GM19463 (cell line): ENCODE measurements around the gene SELPLG.

Source experiments
- ATAC-seq: cut with Tn5 transposase; IDR thresholded peaks from one replicate; pipeline ENCODE4 v1.9.1; 2021; ENCODE audit warnings: mild to moderate bottlenecking, moderate library complexity; ENCODE audit not compliant: unreplicated experiment

The SELPLG gene

DNA sequence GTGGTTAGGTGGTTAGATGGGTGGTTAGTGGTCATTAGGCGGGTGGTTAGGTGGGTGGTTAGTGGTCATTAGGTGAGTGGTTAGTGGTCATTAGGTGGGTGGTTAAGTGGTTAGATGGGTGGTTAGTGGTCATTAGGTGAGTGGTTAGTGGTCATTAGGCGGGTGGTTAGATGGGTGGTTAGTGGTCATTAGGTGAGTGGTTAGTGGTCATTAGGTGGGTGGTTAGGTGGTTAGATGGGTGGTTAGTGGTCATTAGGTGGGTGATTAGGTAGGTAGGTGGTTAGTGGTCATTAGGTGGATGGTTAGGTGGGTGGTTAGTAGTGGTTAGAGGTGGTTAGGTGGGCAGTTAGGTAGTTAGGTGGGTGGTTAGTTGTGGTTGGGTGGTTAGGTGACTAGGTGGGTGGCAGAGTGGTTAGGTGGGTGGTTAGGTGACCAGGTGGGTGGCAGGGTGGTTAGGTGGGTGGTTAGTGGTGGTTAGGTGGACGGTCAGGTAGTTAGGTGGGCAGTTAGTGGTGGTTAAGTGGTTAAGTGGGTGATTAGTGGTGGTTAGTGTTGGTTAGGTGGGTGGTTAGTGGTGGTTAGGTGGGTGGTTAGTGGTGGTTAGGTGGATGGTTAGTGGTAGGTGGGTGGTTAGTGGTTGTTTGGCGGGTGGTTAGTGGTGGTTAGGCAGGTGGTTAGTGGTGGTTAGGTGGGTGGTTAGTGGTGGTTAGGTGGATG is 27.8 kb downstream of the SELPLG start:
- ATAC-seq = no peak

DNA sequence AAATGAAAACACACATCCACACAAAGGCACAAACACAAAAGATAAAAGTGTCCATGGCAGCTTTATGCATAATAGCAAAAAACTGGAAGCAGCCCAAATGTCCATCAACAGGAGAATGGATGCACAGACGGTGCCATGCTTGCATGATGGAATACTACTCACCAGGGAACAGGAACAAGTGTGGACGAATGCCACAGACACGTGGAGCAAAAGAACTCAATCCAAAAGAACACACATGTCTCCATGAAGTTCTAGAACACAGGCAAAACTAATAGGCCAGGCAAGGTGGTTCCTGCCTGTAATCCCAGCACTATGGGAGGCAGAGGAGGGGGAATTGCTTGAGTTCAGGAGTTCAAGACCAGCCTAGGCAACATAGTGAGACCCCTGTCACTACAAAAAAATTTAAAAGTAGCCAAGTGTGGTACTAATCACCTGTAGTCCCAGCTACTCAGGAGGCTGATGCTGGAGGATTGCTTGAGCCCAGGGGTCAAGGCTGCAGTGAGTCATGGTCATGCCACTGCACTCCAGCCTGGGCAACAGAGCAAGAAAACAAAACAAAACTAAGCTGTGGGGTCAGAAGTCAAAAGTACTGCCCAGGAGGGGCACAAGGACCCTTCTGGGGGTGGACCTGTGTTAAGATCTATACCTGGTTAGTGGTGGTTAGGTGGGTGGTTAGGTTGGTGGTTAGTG is 28.5 kb downstream of the SELPLG start:
- no peak for ATAC-seq

DNA sequence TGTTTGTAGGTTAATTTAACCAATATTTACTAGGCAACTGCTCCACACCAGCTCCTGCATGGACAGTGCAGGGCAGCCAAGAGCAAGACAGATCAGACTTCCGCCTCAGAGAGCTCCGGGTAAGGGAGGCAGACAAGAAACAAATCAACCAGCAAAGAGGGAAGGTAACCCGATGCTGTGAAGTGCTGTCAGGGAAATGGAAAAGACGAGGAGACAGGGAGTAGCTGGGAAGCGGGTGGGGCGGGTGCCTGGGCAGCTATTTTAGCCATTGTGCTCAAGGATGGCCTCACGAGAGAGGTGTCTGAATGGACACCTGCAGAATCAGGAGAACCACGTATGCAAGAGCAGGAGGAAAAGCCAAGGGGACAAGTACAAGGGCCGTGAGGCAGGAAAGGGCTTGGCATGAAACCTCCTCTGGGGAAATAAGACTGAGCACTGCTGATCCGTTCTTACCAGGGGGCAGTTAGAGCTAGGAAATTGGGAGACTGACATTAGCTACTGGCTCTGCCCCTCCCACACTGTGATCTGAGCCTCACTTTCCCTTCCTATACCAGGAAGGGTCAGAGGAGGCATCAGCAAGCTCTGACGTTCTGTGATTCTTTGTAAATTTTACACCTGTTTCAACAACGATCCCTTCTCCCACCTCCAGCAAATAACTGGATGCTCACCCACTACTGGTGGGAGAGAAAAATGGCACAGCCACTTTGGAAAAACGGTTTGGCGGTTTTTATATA is 29.3 kb downstream of the SELPLG start:
- no peak for ATAC-seq

DNA sequence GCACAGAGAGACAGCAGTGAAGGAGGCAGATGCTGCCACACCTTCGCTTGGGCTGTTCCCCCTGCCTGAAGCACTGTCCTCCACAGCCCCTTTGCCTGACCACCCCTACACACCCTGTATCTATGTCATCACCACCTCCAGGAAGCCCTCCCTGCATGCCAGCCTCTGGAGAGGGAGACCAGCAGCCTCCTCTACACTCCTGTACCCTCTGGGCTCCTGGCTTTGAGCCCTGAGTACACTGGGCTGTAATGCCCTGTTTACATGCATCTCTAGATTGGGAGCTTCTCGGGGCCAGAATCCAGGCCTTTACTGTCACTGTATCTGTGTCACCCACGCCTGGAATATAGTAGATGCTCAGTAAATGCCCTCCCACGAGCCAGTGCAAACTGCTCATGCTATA is 30.0 kb downstream of the SELPLG start:
- no peak for ATAC-seq

DNA sequence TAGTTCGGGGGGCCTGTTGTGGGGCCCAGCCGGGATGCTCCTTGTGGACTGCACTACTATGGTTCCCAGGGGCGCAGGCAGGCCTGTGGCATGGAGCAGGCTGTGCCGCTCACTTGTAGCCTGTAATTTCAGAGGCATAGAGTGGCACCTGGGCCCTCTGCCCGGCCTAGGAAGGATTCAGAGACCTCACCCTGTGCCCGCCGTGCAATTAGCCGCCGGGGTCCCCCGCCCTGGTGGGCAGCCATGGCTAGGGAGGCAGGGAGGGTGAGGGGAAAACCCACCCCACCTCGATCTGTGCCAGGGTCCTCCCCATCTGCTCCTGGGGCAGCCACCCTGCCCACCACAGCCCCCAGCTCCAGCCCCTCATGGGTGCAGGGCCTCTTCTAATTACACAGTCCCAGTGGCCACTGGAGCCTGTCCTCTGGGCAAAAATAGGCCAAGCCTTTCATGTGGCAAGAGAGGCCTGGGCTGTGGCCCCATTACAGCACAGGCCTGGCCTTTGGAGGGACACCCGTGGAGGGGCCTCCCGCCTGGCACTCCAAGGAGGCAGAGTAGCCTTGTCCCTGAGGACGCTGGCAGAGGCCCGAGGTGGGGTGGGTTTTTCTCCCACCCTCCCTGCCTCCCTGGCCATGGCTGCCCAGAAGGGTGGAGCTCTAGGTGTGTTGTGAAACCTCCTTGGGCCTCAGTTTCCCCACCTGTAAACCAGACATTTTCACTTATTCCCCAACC is 30.6 kb downstream of the SELPLG start:
- ATAC-seq = no peak

DNA sequence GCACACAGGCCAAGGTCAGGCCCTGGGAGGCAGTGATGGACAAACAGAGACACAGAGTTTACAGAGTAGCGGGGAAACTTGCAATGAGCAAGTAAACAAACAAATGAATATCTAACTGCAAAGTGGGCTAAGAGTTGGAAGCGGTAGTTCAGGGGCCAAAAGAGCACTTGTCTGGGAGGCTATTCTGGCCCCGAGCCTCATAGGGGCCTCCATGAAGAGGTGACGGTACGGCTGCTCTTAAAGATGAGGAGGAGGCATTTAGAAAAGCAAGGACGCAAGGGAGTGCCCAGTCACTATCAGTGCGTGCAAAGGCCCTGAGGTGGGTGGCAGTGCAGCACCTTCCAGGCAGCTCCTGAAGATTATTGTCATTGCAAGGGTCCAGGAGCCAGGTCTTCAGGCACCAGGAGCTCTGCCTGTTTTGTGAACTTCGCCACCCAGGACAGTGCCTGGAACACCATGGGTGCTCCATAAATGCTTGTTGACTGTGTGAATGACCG is 31.4 kb downstream of the SELPLG start:
- ATAC-seq = no peak

DNA sequence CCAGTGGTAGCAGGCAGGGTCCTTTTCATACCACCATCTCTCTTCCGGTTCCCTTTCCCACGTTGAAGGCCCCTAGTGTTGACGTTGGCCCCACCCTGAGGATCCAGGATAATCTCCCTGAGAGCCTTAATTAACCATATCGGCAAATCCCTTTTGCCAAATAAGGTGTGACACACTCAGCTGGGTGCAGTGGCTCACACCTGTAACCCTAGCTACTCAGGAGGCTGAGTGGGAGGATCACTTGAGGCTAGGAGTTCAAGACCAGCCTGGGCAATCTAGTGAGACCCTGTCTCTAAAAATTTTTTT is 33.0 kb downstream of the SELPLG start:
- ATAC-seq = no peak

DNA sequence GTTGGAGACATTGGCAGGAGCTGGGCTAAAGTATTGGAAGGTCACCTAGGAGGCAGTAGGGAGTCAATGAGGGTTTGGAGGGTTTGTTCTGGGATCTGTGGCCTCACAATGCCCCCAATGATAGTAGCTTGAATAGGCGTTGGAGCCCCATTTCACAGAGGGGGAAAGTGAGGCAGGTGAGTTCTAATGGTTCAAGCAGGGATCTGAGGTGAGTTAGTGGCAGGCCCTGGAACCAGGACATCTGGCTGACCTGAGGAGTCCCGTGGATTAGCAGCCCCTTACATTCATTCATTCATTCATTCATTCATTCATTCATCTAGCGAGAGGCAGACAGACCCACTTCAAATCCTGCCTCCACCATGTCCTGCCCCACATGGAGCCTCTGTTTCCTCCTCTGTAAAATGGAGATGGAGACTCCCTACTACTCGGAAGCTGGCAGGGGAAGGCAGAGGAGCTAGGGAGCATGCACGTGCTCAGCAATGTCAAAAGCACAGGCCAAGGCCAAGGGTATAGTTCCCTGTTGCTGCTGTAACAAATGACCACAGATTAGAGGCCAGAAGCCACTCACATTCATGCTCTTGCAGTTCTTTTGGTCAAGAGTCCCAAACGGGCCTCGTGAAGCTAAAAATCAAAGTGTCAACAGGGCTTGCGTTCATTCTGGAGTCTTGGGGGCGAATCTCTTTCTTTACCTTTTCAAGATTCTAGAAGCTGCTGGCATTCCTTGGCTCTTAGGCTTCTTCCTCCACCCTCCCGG is 33.6 kb downstream of the SELPLG start:
- ATAC-seq = no peak

DNA sequence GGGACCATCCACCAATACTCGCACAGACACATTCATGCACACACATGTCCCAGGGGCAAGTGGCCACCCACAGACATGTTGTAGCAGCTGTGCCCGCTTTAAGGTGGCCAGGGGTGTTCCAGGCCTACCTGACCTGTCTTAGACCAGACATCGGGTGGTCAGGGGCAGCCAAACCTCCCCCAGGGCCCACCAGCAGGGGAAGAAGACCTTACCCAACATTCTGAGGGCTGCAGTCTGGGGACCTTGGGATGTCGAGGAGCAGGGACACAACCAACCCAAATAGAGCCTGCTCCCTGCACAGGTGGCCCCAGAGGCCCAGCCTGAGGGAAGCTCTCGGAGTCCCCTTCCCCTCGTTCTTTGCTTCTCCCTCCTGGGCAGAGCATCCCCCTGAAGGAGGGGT is 34.2 kb downstream of the SELPLG start:
- no peak for ATAC-seq

DNA sequence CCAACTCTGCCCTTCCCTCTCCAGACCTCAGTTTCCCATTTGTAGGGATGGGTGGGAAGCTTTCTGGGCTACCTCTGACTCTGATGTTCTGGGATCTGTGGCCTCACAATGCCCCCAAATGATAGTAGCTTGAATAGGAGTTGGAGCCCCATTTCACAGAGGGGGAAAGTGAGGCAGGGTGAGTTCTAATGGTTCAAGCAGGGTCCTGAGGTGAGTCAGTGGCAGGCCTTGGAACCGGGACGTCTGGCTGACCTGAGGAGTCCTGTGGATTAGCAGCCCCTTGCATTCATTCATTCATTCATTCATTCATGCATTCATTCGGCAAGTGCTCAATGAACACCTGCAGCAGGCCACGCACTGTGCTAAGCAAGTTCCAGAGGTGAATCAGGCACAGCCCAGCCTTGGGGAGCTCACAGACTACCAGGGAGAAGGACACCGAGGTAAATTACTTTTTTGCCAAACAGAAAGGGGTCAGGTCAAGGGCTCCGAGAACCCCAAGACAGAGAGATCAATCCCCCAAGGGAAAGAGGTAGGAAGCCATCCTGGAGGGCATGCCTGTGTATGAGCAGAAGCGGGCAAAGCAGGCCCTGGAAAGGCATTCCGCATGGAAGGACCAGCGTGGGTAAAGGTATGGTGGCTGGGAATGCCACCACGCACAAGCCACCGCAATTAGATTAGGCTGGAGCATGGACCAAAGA is 35.0 kb downstream of the SELPLG start:
- no peak for ATAC-seq

DNA sequence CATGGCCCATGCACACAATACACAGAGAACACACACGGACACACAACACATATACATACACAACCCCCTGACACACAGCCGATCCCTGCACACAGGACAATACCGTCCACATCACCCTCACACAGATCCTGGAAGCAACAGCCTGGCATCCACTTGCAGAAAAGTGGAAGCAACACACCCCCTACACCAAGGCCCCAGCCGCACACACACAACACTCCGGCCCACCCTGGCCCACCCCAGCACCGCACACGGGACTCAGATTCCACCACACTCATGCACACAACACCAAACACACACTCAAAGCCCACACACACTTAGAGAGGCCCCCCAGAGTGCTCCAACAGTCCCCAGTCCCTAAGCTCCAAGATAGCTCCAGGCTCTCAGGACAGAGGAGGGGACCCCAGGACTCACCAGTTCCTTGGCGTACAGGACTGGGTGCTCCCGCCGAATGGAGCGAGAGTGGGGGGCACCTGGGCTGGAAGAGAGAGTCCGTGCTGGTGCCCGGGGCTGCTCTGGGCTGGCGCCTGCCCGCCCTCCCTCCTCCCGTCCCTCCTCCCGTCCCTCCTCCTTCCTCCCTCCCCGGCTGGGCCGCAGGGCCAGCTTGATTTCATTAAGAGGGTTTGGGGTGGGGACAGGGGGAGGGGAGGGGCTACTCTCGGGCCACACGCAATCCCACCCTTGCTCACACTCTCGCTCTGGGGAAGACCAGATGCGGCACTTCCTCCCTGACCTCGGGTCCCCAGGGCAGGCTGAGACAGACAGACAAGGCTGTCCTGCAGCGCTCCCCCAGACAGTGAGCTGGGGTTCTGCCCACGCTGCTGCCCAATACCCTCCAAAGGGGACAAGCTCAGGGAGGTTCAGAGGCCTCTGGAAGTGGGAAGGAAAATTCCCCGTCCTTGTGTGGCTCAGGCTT is 35.9 kb downstream of the SELPLG start, which contains the start of gene TMEM119:
TMEM119 (minus strand) TSS at position 526 of the 913 bp plus-strand sequence. CDS start 5,701 bp downstream, outside the sequence.
- ATAC-seq = no peak

DNA sequence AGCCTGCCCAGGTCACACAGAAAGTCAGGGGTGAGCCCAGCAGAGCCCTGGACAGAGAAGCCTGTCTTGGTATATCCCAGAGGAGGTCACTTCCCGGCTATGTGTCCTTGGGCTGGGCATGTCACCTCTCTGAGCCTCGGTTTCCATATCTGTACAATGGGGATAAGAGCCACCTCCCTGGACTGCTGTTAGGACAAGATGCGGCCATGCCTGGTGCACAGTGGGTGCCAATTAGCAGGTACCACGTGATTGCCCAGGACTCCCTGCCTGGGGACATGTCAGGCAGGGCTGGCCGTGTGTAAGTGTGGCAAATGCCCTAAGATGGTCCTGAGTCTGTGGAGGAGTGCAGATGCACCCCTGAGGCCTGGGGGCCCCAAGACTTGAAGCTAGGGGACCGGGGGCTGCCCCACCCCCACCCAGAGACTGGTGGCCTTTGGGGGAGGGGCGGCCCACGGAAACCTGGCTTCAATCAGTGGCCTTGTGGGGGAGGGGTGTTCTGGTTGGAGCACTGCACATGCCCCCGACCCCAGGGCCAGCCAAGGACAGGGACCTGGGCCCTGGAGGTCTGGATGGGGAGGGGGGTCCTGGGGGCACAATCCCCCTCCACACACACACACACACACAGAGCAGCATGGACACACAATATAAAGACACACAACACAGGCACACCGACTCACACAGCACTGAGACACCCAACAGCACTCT is 36.7 kb downstream of the SELPLG start:
- no peak for ATAC-seq

DNA sequence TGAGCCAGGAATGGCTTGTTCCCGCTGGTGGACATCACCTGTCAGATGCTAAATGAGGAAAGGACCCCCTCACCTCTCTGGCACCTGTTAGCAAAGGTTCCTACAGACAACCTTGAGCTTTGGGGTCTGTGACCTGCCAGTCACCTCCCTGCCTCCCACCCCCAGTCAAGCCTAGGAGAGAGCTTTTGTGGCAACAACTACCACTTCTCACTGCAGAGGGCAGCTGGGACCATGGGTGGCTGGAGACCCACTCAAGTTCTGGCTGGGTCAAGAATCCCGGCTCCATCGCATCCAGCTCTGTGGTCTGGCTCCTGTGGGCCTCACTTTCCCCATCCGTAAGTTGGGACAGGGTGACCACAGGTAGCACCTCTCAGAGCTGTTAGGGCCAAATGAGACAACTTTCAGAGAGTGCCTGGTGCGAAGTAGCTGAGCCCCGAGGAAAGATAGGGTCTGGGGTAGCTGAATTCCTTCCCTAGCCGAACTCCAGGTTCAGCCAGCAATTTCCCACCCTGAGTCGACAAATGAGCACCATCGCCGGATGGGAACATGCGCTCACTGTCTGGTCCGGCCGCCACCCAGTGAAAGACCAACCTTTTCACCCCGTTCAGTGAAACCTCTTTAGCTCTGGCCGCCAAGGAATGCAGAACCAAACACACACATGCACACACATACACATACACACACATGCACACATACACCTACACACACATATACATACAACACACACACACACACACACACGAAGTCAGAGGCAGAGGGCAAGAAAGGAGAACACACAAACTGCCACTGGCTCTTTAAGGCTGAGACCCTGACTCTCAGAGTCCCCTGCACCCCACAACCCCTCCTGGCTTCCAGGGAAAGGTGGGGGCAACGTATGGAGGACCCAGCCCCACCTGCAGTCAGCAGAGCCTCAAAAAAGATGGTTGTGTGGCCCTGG is 37.7 kb downstream of the SELPLG start:
- no peak for ATAC-seq

DNA sequence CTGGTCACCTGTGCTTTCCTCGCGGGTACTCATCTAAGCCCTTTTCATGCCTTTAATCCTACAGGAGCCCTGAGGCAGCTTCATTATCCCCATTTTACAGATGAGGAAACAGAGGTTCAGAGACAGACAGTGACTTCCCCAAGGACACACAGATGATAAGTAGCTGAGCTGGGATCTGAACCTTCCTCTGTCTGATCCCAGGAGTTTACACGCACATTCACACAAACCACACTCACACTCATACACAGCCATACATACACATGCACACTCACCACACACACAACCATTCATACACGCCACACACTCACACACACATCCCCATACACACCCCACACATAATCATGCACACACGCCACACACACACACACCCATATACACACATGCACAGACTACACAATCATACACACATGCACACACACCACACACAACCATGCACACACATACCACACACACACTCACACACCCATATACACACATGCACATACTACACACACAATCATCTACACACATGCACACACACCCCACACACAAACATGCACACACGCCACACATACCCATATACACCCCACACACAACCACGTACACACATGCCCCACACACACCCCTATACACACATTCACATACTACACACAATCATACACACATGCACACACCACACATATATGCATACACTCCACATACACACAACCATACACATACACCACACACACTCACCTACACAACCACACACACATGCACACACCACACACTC is 38.6 kb downstream of the SELPLG start:
- ATAC-seq = no peak

DNA sequence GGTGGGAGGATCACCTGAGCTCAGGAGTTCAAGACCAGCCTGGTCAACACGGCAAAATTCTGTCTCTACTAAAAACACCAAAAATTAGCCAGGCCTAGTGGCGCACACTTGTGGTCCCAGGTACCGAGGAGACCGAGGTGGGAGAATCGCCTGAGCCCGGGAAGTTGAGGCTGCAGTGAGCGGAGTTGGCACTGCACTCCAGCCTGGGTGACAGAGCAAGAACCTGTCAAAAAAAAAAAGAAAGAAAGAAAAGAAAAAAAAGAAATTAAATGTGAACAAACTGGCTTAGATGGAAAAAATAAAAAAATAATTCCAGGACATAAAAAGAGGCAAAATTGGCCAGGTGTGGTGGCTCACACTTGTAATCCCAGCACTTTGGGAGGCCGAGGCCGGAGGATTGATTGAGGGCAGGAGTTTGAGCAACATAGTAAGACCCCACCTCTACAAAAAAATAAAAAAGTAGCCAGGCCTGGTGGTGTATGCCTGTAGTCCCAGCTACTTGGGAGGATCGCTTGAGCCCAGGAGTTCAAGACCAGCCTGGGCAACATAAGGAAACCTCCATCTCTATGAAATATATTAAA is 39.3 kb downstream of the SELPLG start:
- ATAC-seq = no peak
